Mucosa of descending colon (tissue), 3 donors: ENCODE results near the gene MISP. TPM values are rescaled to one million over a fixed set of nuclear protein-coding genes. Genes with fewer than 3 reads are reported as not detected.
A peak's percentile ranks its signal among the peaks of the same experiment; 100 is the strongest.

ENCODE experiments used
- ATAC-seq: fragments of 200-7000 bp; cut with Tn5 transposase; one replicate; pipeline ENCODE4 v1.9.1; 2020; ENCODE audit warnings: mild to moderate bottlenecking, moderate library complexity
- DNase-seq, 3 donors: peaks; one replicate each; pipeline ENCODE4 v3.0.0-alpha.2; 2020
- H3K36me3 ChIP-seq: fragments of 200-600 bp; one replicate; pipeline ENCODE4 v1.8.0; 2021; ENCODE audit warnings: low read depth, mild to moderate bottlenecking
- H3K4me1 ChIP-seq: fragments of 200-600 bp; one replicate; pipeline ENCODE4 v1.8.0; 2021; ENCODE audit warnings: low read depth, mild to moderate bottlenecking
- H3K4me3 ChIP-seq: fragments of 200-600 bp; one replicate; pipeline ENCODE4 v1.8.0; 2021; ENCODE audit warnings: mild to moderate bottlenecking
- H3K9me3 ChIP-seq: fragments of 200-600 bp; one replicate; pipeline ENCODE4 v1.8.0; 2021; ENCODE audit warnings: mild to moderate bottlenecking
- intact Hi-C, 2 donors: fragments of 100-400 bp; cut with DNase I in 1 of 2; cut with micrococcal nuclease in 1 of 2; formaldehyde crosslinking; loops; one replicate each; pipeline versions ENCODE4 v1.11.0 to v1.11.1; 2022; cut with DNase I, micrococcal nuclease
- total RNA-seq, 3 donors: library from RNA; stranded (reverse); fragmentation: NEBNext Ultra II Directional in 2 of 3; extraction: Animal tissue kit (Norgen Biotek cat#: 25700) in 2 of 3; gene quantifications; one replicate each; pipeline versions ENCODE4 v1.2.1 to v1.2.4, GENCODE V29; 2021 to 2023
- TF ChIP-seq, protein P1 (sequence below): fragments of 200-600 bp; IDR thresholded peaks from one replicate; pipeline ENCODE4 v1.8.0; 2022; ENCODE audit warnings: antibody characterized with exemption, mild to moderate bottlenecking
- donor health status: DM: no; HTN: no; CAD: no; lungs with moderate emphysema.
- donor health status: DM: no; HTN: no; CAD: no.
- donor health status: DM: no; HTN: yes; CAD: no.

The MISP gene
- total RNA-seq, 3 donors from 2014 or later = 184 to 443 (median 361) TPM

DNA sequence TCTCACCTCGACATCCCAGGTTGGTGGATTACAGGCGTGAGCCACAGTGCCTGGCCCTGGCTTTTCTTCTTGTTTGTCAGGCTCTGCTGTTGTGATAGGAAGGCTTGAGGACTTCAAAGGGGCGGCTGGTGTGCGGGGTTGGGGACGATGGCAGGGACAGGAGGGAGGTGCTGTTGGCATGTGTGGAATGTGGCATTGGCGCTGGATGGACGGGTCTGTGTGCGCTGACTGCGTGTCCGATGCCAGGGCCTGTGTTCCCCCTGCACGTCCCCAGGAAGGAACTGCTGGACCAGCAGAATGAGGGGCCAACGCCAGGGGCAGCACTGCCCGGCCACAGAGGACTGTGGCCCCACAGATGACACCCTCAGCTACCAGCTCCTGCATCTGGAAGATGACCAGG lies 33.6 kb downstream of the MISP start:
- intact Hi-C loops = no loop called here
- Histone ChIP-seq H3K4me3 (no peak overlapping the region), H3K36me3 (no peaks in the 10 kb centered on the region), H3K4me1 (peaks cover 8% of the 10 kb centered on the region), H3K9me3 (no peaks in the 10 kb centered on the region)
- ATAC-seq (no peak), DNase-seq (no peak)
- TF ChIP-seq, protein P1, sequence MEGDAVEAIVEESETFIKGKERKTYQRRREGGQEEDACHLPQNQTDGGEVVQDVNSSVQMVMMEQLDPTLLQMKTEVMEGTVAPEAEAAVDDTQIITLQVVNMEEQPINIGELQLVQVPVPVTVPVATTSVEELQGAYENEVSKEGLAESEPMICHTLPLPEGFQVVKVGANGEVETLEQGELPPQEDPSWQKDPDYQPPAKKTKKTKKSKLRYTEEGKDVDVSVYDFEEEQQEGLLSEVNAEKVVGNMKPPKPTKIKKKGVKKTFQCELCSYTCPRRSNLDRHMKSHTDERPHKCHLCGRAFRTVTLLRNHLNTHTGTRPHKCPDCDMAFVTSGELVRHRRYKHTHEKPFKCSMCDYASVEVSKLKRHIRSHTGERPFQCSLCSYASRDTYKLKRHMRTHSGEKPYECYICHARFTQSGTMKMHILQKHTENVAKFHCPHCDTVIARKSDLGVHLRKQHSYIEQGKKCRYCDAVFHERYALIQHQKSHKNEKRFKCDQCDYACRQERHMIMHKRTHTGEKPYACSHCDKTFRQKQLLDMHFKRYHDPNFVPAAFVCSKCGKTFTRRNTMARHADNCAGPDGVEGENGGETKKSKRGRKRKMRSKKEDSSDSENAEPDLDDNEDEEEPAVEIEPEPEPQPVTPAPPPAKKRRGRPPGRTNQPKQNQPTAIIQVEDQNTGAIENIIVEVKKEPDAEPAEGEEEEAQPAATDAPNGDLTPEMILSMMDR = no peak

DNA sequence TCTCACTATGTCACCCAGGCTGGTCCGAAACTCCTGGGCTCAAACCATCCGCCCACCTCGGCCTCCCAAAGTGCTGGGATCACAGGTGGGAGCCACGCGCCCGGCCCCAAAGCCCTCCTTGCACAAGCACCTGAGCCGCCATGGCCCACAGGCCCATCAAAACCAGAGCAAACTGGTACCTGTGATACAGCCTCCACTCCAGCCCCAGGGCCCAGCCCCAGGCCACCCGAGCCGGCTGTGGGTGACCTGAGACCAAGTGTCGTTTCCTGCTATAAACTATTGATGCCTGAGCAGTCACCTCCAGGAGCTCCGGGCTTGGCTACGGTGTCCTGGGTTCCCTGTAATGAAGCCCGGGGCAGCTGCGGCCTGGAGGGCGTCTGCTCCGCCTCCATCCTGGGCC lies 36.6 kb downstream of the MISP start:
- Histone ChIP-seq H3K36me3 (no peaks in the 10 kb centered on the region), H3K9me3 (no peaks in the 10 kb centered on the region), H3K4me3 (no peak overlapping the region), H3K4me1 (peaks cover 3% of the 10 kb centered on the region)
- intact Hi-C loops = no loop called here
- TF ChIP-seq, protein P1 = no peak
- ATAC-seq = no peak
- DNase-seq = no peak

DNA sequence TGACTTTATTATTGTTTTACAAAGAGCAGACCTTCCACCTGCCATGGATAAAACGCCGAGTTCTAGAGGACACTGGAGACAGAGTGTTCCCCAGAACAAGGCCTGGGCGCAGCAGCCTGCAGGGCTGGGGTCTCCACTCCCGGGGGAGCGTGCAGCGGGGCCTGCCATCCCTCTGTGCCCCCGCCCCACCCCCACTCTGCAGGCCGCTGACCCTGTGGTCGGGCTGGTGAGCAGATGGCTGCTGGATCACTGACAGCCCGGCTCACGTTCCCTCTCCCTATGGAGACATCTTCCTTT lies 37.7 kb downstream of the MISP start:
- ATAC-seq (no peak), DNase-seq (no peak)
- intact Hi-C loops = no loop called here

DNA sequence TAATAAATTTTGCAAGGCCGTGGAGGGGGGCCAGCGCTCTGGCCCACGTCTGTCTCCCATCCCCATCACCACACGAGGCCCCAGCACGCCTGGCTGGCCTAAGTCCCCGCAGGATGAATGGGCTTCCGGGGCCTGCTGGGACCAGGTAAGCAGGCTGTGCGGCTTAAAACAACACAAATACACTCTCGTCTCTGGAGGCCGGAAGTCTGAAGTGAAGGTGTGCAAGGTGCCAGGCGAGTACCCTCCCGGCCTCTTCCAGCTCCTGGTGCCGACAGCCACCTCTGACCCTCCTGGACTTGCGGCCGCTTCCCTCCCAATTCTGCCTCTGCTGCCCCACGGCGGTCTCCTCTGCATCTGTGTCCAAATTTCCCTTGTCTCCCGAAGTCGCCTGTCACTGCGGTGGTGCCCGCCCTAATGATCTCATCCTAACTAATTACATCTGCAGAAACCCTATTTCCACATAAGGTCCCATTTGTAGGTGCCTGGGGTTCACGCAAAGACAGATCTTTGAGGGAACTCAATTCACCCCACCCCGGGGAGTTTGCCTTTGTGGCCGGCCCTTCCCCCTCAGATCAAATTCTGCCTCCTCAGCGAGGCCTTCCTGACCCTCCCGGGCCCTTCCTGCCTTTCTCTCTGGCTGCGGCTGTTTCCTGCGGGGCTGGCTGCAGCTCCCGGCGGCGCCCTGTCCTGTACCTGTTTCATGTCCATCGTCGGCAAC lies 38.2 kb downstream of the MISP start:
- ATAC-seq (no peak), DNase-seq (peak in 1 of 3 donors; percentile 30)
- TF ChIP-seq, protein P1 = no peak
- no peaks in the 10 kb centered on the region for H3K4me1 ChIP-seq
- H3K36me3 ChIP-seq = no peaks in the 10 kb centered on the region
- intact Hi-C loops = no loop called here
- no peak overlapping the region for H3K4me3 ChIP-seq
- H3K9me3 ChIP-seq = no peaks in the 10 kb centered on the region

More for the DNA sequence above, 37.7 kb downstream of the MISP start:
- Histone ChIP-seq H3K4me3 (no peak overlapping the region), H3K36me3 (no peaks in the 10 kb centered on the region), H3K9me3 (no peaks in the 10 kb centered on the region), H3K4me1 (no peaks in the 10 kb centered on the region)
- TF ChIP-seq, protein P1 = no peak

DNA sequence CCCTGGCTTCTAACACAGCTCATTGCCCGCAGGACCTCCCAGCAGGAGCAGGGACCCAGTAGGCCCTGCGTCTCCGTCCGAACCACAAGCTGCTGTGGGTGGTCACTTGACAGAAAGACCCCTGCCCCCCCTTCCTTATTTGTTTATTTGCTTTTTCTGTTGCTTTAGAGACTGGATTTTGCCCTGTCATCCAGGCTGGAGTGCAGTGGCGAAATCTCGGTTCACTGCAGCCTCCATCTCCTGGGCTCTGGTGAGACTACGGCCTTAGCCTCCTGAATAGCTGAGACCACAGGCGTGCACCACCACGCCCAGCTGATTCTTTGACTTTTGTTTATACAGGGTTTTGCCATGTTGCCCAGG lies 38.8 kb downstream of the MISP start:
- TF ChIP-seq, protein P1 = no peak
- Histone ChIP-seq H3K36me3 (no peaks in the 10 kb centered on the region), H3K4me3 (no peak overlapping the region), H3K4me1 (no peaks in the 10 kb centered on the region), H3K9me3 (no peaks in the 10 kb centered on the region)
- ATAC-seq (peak; percentile 17), DNase-seq (no peak)
- intact Hi-C loops = no loop called here

DNA sequence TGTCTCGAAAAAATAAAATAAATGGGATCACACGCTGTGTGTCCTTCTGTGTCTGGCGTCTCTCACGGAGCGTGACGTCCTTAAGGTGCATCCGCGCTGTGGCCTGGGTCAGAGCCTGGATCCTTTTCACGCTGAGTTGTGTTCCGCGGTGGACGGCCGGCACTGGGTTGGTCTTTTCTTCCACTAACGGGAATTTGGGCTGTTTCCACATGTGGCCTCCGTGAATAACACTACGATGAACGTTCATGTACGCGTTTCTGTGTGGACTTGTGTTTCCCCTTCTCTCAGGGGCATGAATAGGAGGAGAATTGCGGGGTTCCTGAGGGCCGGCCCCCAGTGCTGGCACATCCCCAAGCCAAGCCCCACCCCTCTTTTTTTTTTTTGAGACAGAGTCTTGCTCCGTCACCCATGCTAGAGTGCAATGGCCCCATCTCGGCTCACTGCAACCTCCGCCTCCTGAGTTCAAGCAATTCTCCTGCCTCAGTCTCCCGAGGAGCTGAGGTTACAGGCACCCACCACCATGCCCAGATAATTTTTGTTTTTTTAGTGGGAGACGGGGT lies 40.2 kb downstream of the MISP start:
- ATAC-seq (no peak), DNase-seq (no peak)
- Histone ChIP-seq H3K4me3 (no peak overlapping the region), H3K4me1 (peaks cover 5% of the 10 kb centered on the region), H3K9me3 (no peaks in the 10 kb centered on the region), H3K36me3 (no peaks in the 10 kb centered on the region)
- intact Hi-C loops = no loop called here
- TF ChIP-seq, protein P1 = no peak
